Activated gamma-delta T cell treated with Interleukin-2 at 50 U/mL for 16 hours (primary cell): ENCODE measurements around the gene CARNS1.

Source experiments
- DNase-seq: peaks from one replicate; pipeline ENCODE4 v3.0.0-alpha.2; 2020

Gene CARNS1

GRCh38 chr11:67429722-67430121, 14.2 kb downstream of the CARNS1 start:
- no peak for DNase-seq

- no peak for DNase-seq
Observed at GRCh38 chr11:67431346-67432249, 16.1 kb downstream of the CARNS1 start.

DNA sequence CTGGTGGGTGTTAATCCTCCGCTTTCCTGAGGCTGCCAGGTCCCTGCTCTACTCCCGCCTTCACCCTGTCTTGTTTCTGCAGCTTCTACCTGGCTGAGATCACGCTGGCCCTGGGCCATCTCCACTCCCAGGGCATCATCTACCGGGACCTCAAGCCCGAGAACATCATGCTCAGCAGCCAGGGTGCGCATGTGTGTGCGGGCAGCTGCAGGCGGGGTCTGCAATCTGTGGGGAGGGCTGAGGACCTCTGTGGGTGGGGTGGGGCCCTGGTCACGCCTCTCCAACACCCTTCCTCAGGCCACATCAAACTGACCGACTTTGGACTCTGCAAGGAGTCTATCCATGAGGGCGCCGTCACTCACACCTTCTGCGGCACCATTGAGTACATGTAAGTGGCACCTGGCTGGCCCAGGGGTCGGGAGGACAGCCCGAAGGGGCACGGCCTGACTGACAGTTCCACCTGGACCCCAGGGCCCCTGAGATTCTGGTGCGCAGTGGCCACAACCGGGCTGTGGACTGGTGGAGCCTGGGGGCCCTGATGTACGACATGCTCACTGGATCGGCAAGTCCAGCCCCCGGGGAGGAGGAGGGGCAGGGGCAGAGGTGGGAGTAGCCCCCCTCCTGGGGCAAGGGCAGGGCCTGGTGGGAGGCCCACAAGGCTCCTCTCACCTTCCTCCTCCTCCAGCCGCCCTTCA, 17.3 kb downstream of the CARNS1 start:
- no peak for DNase-seq

GRCh38 chr11:67433536-67434394, 18.3 kb downstream of the CARNS1 start:
- DNase-seq = no peak

DNA sequence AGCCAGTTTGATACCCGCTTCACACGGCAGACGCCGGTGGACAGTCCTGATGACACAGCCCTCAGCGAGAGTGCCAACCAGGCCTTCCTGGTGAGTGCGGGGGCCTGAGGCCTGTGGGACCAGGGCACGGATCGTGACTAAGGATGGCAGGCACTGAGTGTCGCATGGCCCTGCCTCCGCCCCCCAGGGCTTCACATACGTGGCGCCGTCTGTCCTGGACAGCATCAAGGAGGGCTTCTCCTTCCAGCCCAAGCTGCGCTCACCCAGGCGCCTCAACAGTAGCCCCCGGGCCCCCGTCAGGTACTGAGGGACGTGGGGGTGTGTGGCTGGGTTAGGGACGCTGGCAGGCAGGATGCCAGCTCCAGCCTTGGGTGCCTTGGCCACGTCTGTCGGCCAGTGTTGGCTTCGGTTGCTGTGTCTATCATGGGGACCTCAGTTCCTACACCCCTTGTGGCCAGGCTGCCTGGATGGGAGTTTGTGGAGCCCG, 19.0 kb downstream of the CARNS1 start:
- no peak for DNase-seq

GRCh38 chr11:67435031-67435726, 19.7 kb downstream of the CARNS1 start:
- no peak for DNase-seq

- DNase-seq = no peak
Observed at GRCh38 chr11:67435727-67436458, 20.4 kb downstream of the CARNS1 start.

DNA sequence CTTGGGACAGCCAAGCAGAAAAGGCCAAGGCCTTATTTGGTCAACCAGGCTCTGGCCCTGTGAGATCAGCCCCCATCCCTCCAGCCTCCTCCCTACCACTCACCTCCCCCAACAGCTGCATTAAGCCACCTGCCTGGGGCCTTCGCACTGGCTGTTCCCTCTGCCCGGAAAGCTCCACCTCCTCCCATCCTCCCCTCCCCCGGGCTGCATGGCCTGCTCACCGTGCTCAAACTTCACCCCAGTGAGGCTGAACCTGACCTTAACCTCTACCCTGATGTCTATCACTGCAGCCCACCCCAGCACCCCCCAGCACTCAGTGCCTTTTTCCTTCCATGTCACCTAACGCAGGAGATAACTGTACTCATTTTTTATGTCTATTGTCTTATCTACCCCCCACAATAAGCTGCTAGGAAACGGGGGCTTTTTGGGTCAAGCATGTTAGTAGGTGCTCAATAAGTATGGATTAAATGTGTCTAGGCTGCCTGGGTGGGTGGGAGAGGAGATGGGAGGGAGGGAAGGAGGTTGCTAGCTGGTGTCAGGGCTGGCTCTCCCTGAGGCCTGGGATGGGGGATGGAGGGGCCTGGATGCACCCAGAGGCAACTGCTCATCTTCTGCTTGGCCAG, 21.1 kb downstream of the CARNS1 start:
- DNase-seq = peak; percentile 61

DNA sequence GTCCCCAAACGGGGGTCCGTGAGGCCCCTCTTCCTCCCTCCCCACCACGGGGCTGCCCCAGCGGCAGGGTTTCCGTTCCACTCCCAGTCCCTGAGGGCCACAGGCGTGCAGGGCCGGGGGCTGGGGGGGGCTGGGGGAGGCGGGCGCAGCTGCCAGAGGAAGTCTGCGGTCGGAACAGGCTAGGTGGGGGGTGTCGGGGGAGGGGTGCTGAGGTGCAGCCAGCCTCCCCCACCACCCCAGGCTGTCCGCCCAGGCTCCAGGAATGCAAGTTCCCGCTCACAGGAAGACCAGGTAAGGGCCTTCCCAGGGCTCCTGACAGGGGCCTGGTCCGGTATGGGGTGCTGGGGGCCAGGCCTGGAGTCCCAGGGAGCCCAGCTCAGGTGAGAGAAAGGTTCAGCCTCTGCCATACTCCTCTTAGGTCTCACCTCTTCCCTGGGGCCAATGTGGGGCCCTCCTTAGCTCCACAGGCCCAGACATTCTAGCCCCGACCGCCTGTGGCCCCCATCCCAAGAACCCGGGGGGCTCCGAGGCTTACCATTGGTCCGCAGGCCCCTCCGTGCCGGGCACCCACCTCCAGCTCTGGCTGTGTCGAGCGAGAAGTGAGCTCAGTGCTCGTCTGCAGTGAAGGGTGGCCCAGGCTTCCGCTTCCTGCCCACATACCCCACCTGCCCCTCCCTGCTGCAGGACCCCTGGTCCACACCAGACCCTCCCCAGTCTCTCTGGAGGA, 21.8 kb downstream of the CARNS1 start, which contains the start of gene PTPRCAP:
Gene PTPRCAP, minus strand, starts transcription at position 601 of the 727 bp plus-strand sequence. Its CDS starts 63 bp downstream, at position 538.
- peak; percentile 87 for DNase-seq

- no peak for DNase-seq
Observed at GRCh38 chr11:67437809-67438157, 22.3 kb downstream of the CARNS1 start.

- peak; percentile 70 for DNase-seq
Observed at GRCh38 chr11:67438158-67438902, 22.9 kb downstream of the CARNS1 start.

DNA sequence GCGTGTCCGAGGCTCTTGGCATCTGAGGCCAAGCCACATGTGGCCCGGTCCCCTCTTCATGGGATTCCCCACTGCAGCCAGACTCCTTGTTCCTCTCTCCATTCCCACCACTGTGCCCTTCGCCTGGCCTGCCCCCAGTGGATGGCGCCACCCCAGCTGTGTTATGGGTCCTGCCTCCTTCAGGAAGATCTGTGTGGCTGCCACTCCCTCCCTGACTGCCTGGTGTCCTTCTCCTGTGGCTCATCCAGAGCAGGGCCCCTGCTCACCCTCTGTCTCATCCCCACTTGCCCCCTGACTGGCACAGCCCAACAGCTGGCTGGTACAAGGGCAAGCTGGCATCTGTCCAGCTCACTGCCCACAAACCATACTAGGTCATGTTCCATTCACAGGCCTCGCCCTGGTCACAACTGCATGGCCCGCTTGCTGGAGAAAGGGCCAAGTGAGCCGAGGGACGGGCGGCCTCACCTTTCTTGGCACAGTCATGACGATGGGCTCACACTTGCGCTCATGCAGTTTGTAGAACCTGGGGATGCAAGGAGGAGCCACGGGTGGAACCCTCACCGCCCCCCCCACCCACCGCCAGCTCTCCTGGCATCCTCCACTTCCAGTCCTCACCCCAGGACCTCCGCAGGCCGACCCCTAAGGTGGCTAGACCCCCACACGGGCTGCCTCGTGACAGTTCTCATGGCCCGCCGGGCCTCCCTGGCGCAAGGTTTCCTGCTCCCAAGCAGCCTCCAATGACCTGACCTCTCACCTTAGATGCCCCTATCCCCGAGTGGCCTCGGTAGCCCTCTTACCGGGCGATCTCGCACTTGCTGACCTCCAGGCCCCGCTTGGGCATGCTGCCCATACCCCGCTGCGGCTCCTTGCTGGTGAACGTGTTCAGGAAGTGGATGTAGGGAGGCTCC, 24.1 kb downstream of the CARNS1 start:
- no peak for DNase-seq

DNA sequence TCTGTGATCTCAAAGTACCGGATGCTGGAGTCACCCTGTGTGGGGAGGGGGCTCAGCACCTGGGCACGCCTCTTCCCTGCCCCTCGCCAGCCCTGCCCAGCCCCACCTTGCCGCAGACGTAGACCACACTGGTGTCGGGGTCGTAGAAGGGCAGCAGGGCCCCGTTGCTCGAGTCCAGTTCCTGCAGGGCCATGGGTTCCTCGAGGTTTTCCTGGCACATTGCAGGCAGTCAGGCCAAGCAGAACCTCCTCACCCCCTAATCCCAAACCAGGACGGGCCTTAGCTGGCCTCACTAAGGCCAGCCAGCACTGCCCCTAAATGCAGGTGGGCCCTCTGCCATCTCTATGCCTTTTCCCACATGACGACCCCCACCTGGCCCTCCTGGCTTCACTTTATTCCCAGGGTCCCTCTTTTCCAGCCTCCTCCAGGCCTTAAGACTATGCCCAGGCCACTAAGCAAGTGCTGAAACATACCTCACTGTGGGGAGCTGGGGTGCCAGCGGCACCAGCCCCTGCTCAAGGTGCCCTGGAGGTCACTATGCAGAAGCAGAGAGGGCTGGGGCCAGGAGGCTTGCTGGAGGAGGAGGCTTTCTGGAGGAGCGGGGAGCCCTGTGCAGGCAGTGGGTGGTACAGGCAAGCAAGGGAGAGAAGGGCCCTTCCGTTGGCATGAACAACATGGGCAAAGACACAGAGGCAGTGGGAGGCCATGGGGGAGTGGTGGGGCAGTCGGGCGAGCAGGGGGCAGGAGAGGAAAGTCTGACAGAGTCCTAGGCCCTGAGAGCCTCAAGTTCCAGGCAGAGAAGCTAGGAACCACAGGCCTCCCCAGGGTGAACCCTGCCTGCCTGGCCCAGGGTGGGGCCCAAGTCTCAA, 25.0 kb downstream of the CARNS1 start:
- DNase-seq = no peak

DNA sequence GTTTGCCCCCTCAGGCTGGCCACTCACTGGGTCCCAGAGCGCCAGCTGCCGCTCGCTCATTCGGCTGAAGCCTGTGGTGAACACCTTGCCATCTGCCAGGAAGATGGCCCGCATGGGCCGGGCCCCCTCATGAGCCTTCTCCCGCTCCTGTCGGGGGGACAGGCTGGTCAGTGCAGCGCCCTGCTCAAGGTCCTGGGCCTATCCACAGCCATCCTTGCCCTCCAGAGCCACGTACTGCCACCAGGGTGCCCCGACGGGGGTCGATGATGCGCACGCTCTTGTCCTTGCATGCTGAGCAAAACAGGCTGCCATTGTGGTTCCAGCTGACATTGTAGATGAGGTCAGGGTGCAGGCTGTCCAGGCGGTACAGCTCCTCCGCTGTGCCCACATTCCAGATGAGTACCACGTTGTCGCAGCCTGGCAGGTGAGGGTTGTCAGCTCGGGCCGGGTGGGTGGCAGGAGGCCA, 25.7 kb downstream of the CARNS1 start:
- DNase-seq = no peak

DNA sequence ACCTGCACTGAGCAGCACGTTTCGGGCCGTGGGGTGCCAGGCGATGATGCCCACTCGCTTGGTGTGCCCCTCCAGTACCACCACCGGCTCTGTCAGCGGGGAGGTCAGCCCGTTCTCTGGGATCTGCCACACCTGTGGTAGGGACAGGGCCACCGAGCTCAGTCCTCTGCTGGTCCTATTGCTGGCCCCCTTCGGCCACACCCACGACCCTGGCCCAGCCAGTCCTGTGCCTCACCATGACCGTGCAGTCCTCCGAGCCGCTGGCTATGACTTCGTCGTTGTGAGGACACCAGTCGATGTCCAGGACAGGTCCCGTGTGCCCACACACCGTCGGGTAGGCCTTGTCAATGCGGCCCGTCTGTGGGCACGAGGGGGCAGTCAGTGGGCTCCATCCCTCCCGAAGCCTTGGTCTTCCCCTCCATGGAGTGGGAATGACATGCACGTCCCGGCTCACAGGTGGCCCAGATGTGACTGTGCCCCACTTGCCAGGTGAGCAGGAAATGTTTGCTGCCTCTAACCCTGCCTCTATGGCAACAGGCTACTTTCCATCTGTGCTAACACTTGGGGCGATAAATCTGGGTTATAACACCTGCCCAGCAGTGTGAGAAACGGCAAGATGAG, 26.4 kb downstream of the CARNS1 start:
- DNase-seq = no peak

DNA sequence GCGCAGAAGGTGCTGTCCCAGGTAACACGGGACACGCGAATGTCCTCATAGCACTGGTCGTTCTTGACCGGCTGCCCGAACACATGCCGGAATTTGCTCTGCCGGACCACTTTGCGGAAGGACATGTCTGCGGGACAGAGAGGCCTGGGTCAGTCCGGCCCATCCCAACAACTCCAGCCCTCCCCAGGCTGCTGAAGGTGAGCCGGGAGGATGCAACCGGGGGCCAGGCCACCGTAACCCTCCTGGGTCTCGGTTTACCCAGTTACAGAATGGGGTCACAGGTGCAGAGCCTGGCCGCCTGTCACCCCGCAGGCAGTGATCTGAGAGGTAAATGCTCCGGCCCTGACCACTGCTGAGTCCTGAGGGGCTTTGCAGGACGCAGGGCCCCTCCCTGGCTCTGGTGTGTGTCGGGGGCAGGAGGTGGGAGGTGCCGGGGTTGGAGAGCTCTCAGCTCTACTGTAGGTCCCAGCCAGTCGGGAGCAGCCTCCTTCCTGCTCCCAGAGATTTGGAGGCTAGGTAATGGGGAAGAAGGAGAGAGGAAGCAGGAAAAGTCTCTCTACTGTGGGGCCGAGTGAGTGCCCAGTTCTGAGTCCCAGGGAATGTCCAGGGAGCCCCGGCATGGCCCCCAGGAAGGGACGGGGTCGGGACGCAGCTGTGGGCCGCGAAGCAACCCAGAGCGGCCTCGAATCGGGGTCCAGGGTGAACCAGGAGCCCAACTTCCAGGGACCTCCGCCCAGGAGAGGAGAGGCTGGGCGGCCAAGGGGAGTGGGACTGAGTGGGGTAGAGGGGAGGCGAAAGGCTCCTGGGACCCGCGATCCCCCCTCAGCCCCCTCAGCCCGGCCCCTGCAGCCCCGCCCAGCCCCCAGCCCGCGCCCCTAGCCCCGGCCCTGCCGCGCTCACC, 27.3 kb downstream of the CARNS1 start:
- no peak for DNase-seq
